Stimulated activated CD8-positive, alpha-beta memory T cell treated with anti-CD3 and anti-CD28 coated beads, Interleukin-4, amount 100 ng/mL, for 1 hour (primary cell): ENCODE measurements around the gene SFTPB.
"Not testable (repeated sequence)": the region's sequence is repeated elsewhere in the genome, so short reads cannot be mapped to it uniquely, and the experiment has no call there.

ENCODE experiments used
- DNase-seq, 2 donors: peaks; one replicate each; pipeline ENCODE4 v3.0.0-alpha.2; 2020; ENCODE audit warnings: low read depth in 2 of 2, low spot score in 1 of 2

Gene SFTPB

DNA sequence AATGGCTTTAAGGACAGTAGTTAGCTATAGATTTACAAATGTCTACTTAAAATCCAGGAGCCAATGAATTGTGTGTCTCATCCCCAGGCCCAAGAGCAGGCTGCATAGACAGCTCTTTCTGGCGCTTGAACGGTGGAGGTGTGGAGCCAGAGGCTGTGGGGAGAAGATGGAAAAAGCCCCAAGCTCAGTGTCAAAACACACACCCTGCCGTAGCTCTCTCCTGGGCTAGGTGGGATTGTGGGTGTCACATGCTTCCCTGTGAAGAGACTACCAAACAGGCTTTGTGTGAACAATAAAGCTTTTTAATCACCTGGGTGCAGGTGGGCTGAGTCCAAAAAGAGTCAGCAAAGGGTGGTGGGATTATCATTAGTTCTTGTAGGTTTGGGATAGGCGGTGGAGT is 10.6 kb downstream of the SFTPB start:
- not testable (repeated sequence) for DNase-seq

DNA sequence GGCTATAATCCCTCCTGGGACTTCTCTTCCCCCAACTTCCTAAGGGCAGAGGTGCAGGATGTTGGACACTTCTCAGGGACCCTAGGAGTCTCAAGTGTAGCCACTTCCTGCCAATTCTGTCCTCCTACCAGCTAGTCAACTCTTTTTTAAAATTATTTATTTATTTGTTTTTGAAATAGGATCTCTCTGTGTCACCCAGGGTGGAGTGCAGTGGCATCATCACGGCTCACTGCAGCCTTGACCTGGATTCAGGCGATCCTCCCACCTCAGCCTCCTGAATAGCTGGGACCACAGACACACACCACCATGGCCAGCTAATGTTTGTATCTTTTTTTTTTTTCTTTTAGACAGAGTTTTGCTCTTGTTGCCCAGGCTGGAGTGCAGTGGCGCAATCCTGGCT is 11.5 kb downstream of the SFTPB start:
- no peak for DNase-seq

- no peak for DNase-seq
Measured at GRCh38 chr2:85655961-85656417, 12.0 kb downstream of the SFTPB start.

- no peak for DNase-seq
Measured at GRCh38 chr2:85653996-85654395, 14.0 kb downstream of the SFTPB start.

DNA sequence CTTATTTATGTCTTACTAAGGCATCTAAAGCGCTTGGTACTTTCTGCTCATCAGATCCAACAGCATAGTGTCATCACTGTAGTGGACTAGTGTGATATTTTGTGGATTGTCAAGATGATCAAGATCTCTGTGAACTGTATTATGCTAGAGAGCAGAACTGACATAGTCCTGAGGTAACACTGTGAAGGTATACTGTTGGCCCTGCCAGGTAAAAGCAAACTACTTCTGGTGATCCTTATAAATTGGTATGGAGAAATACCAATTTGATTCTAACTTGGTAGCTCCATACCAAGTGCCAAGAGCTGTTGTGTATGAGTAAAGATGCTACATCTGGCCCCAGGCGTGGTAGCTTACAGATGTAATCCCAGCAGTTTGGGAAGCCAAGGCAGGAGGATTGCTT is 15.9 kb downstream of the SFTPB start:
- no peak for DNase-seq

GRCh38 chr2:85651097-85651496 is 16.9 kb downstream of the SFTPB start:
- no peak for DNase-seq

DNA sequence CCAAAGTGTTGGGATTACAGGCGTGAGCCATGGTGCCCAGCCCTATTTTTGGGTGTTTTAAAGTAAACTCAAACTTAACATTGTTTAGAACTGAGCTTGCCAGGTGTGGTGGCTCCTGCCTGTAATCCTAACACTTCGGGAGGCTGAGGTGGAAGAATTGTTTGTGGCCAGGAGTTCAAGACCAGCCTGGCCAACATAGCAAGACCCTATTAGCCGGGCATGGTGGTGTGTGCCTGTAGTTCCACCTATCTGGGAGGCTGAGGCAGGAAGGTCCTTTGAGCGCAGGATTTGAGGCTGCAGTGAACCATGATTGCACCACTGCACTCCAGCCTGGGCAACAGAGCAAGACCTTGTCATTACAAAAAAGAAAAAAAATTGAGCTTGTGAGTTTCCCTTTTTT is 17.5 kb downstream of the SFTPB start:
- no peak for DNase-seq

DNA sequence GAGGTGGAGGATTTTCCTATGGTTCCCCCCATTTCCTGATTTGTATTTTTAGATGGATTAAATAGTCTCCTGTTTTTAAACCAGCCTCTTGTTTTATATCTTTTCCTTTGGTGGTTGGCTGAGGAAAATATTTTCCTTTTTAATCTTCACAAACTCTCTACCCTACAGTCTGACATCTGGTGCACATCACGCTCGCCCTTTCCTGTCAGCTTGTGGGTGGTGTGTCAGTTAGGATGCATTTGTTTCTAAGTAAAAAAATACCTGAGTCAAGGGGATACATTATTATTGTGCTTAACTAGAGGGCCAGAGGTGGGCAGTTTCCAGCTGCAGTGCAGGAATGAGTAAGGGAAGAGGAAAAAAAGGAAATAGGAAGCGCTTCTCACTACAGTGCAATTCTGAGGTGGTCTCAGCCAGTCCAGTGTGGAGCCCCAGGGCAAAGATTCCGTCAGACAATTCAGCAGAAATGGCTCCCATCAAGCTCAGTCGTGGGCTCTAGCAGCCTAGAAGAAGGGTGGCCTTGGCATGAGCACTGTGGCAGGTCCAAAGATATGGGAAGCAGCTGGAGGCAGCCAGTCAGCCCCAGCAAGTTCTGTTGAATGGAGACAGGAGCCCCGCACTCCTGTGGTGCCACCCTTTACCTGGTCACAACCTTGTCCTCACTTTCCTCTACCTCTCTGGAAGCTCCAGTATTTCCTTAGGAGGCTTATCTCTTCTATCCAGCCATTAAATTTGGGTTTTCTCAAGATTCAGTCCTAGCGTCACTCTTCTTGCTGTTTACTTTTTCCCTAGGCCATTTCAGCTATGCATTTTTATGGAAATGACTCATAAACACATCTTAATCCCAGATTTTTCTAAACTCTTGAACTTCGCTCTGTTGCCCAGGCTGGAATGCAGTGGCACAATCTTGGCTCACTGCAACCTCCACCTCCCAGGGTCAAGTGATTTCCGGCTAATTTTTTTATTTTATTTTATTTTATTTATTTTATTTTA is 18.5 kb downstream of the SFTPB start:
- DNase-seq = no peak

DNA sequence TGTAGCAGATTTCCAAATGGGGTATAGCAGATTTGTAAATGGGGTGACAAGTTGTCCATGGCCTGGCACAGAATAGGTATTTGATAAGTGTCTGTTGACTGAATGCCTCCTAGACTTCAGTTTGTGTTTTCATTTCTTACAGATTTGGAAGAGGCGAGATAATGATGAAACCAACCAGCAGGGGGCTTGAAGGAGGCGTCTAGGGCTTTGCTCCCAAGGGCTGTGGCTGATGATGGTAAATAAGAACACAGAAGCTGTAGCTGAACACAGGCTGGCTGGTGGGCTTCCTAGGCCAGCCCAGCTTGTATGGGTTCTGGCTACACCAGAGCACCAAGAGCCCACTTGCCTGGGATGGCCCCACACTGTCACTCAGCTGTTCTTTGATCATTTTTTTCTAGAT is 19.4 kb downstream of the SFTPB start:
- no peak for DNase-seq

DNA sequence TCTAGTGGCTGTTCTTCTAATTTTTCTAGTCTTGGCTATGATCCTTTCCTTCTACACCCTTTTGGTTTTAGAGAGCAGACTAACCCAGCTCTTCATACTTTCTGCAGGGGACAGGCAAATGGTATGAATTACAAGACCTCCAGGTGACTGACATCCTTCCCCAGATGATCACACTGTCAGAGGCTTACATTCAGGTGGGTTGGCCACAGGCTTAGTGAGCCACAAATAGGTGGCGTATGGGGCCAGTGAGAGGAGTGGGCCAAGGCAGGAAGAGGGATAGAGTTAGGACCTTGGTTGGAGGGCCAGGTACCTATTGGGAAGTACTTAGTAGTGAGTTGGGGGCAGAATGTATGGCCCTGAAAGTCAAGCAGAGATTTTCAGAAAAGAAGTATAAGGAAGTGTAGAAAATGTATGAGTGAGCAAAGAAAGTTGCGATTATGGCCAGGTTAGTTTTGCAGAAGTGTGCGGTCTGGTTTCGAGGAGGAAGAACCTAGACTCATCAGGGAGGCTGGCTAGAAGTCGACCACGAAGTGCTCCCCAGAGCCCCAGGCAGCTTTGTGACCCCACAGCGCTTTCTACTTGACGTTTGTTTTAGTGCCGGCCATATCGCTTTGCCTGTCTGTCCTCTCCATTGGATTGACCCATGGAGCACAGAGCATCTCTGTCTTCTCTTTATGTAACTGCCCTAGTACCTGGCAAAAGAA is 20.0 kb downstream of the SFTPB start:
- no peak for DNase-seq

- DNase-seq = no peak
Measured at GRCh38 chr2:85646166-85646565, 21.8 kb downstream of the SFTPB start.

GRCh38 chr2:85644909-85645308 is 23.1 kb downstream of the SFTPB start:
- no peak for DNase-seq

DNA sequence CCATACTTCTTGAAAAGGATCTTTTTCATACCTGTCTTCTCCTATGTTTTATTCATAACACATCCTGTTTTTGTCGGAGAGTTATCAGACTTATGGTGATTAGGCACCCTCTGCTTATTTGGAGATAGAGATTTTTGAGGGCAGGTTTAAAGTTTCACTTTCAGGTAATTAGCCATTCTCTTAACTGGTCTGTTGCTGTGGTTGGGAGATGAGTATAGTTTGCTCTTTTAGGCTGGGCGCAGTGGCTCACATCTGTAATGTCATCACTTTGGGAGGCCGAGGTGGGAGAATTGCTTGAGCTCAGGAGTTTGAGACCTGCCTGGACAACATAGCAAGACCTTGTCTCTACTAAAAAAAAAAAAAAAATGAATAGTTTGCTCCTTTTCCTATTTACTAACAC is 25.3 kb downstream of the SFTPB start:
- DNase-seq = no peak

GRCh38 chr2:85635636-85636035 is 32.4 kb downstream of the SFTPB start:
- no peak for DNase-seq

GRCh38 chr2:85635011-85635410 is 33.0 kb downstream of the SFTPB start:
- no peak for DNase-seq

GRCh38 chr2:85631316-85631715 is 36.7 kb downstream of the SFTPB start:
- no peak for DNase-seq

- no peak for DNase-seq
Measured at GRCh38 chr2:85628658-85629057, 39.3 kb downstream of the SFTPB start.

- DNase-seq = no peak
Measured at GRCh38 chr2:85623991-85624390, 44.0 kb downstream of the SFTPB start.

- no peak for DNase-seq
Measured at GRCh38 chr2:85621338-85621737, 46.7 kb downstream of the SFTPB start.

DNA sequence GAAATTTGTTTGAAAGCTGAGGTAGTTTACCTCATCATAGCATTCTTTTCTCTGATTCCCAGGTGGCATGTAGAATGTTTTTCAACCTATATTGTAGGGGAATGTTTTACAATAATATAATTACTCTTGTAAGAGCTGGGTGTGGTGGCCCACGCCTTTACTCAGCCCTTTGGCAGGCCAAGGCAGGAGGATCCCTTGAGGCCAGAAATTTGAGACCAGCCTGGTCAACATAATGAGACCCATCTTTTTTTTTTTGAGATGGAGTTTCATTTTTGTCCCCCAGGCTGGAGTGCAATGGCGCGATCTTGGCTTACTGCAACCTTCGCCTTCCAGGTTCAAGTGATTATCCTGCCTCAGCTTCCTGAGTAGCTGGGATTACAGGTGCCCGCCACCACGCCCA is 48.4 kb downstream of the SFTPB start:
- no peak for DNase-seq

GRCh38 chr2:85617723-85618122 is 50.3 kb downstream of the SFTPB start:
- not testable (repeated sequence) for DNase-seq

DNA sequence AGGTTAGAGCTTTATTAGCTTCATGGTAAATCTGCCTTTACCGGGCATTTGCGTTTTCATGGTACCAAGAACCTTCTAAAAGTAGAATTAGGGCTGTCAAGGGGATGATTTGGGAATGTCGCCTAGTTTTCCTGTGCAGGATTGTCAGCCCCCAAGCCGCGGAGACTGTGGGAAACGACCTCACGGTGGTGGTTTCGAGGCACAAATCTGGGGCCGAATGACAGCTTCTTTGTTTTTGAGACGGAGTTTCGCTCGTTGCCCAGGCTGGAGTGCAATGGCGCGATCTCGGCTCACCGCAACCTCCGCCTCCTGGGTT is 52.6 kb downstream of the SFTPB start:
- no peak for DNase-seq
